ENCODE measurements around the gene NPL. TPM values are rescaled to one million over a fixed set of nuclear protein-coding genes. Genes with fewer than 3 reads are reported as not detected.
A peak's percentile ranks its signal among the peaks of the same experiment; 100 is the strongest.

Gene NPL
- polyA plus RNA-seq, 1 of the 3 experiments (the other 2 are of a cell fraction): 1.5 TPM

- H3K27ac ChIP-seq (ENCODE audit: low read depth in 2 of 2, low read length in 1 of 2): no peak overlapping the region
- no peaks in the 10 kb centered on the region for H3K9me2 ChIP-seq
- H4K20me1 ChIP-seq (ENCODE audit: insufficient read depth): no peaks in the 10 kb centered on the region
- no peak overlapping the region for H2AFZ ChIP-seq (ENCODE audit: low read depth)
- H3K4me3 ChIP-seq (ENCODE audit: low read depth in 2 of 2, low read length in 1 of 2): no peak overlapping the region
- CTCF ChIA-PET: interaction anchor here (1.5 kb wide), 1 partner anchor 25 kb away, joined by 5 read pairs; no protein-coding TSS in a partner anchor
- no peaks in the 10 kb centered on the region for H3K4me1 ChIP-seq (ENCODE audit: control insufficient read depth in 1 of 2, insufficient read depth in 2 of 2, low read depth in 1 of 2, low read length in 1 of 2)
- no peak for DNase-seq
- no peaks in the 10 kb centered on the region for H3K36me3 ChIP-seq (replicated peaks in 1 of 2; ENCODE audit: control insufficient read depth in 1 of 2, insufficient read depth in 2 of 2, low read length in 1 of 2)
- H3K79me2 ChIP-seq (ENCODE audit: insufficient read depth): no peaks in the 10 kb centered on the region
- H3F3A ChIP-seq (replicated peaks; ENCODE audit: insufficient read depth): no peaks in the 10 kb centered on the region
- H3K27me3 ChIP-seq (ENCODE audit: insufficient read depth): no peaks in the 10 kb centered on the region
- no peaks in the 10 kb centered on the region for H3K9me3 ChIP-seq
- no peak for TF ChIP-seq ZBTB33 (IDR thresholded peaks at IDR 0.05; ENCODE audit: borderline replicate concordance, low read depth)
- no peak for TF ChIP-seq USF1 (IDR thresholded peaks at IDR 0.05; ENCODE audit: borderline replicate concordance, low read depth)
- no peak for TF ChIP-seq CHD2 (IDR thresholded peaks at IDR 0.05; ENCODE audit: low read length, partially characterized antibody)
- no peak for TF ChIP-seq TEAD4 (IDR thresholded peaks at IDR 0.05; ENCODE audit: borderline replicate concordance, insufficient read depth)
- no peak for TF ChIP-seq EZH2phosphoT487 (IDR thresholded peaks at IDR 0.05; ENCODE audit: borderline replicate concordance, low read depth)
- no peak for TF ChIP-seq FOXJ3 (CRISPR knock-in tag; IDR thresholded peaks at IDR 0.05)
- no peak for TF ChIP-seq TCF12 (IDR thresholded peaks at IDR 0.05)
- no peak overlapping the region for H3K4me2 ChIP-seq
- POLR2A ChIA-PET: interaction anchor here (0.7 kb wide), 1 partner anchor 1485 kb away, joined by 7 read pairs; no protein-coding TSS in a partner anchor
- no peak overlapping the region for H3K9ac ChIP-seq
- 63% methylated on average over 3 of the region's 3 CpGs for WGBS (ENCODE audit: low lambda C conversion rate)
Measured at GRCh38 chr1:182809414-182809957, 19.9 kb downstream of the NPL start.

DNA sequence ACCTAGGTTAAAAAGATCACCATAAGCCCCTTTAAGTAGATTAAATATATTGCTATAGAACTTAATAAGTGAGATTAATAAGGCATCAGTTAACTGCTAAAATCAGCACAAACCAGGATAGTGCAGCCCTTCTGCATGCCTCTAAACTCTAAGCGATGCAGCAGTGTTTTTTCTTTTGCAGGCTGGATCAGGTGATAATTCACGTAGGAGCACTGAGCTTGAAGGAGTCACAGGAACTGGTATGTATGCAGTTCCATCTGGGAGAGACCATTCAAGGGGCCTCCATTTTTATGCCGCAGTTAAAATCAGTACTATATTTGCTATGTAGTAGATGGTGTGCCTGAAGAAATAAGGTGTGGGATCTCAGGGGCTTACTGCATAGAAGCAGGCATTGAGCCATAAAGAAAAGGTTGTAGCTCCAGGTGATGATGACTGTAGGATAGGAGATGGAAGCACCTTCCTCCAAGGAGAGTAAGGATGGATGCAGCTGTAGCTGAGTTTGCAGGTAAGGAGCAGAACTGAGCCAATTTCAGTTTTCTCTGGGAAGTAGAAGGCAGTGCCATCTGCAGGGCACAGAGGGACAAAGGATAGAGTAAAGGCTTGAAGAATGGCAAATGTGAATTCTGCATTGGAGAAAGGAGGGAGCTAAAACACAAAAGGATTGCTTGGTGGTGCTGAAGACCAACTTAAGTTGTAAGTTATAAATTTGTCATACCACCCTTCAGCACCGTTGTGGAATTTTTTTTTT lies 22.6 kb downstream of the NPL start:
- DNase-seq: no peak
- ChIA-PET CTCF (interaction anchor here (0.7 kb wide), 1 partner anchor 21 kb away, joined by 4 read pairs; no protein-coding TSS in a partner anchor), POLR2A (no interaction called here)
- H3K27me3 ChIP-seq (ENCODE audit: insufficient read depth): no peaks in the 10 kb centered on the region
- no peaks in the 10 kb centered on the region for H3K4me1 ChIP-seq (ENCODE audit: control insufficient read depth in 1 of 2, insufficient read depth in 2 of 2, low read depth in 1 of 2, low read length in 1 of 2)
- H3K9ac ChIP-seq: no peak overlapping the region
- peaks cover 0 to 10% of the 10 kb centered on the region in 2 experiments for H3K36me3 ChIP-seq (replicated peaks in 1 of 2; ENCODE audit: control insufficient read depth in 1 of 2, insufficient read depth in 2 of 2, low read length in 1 of 2)
- H3K79me2 ChIP-seq (ENCODE audit: insufficient read depth): no peaks in the 10 kb centered on the region
- TF ChIP-seq RAD21 (IDR thresholded peaks at IDR 0.05; ENCODE audit: low read length) (peak; percentile 20; the same call in 1 of the 2 replicates), FOXJ3 (CRISPR knock-in tag; IDR thresholded peaks at IDR 0.05) (no peak)
- 88% methylated on average over 4 of the region's 4 CpGs for WGBS (ENCODE audit: low lambda C conversion rate)
- H3K27ac ChIP-seq (ENCODE audit: low read depth in 2 of 2, low read length in 1 of 2): no peak overlapping the region
- H3K9me3 ChIP-seq: no peaks in the 10 kb centered on the region
- H3K9me2 ChIP-seq: no peaks in the 10 kb centered on the region
- H2AFZ ChIP-seq (ENCODE audit: low read depth): no peak overlapping the region
- H4K20me1 ChIP-seq (ENCODE audit: insufficient read depth): no peaks in the 10 kb centered on the region
- no peak overlapping the region for H3K4me2 ChIP-seq
- no peak overlapping the region for H3K4me3 ChIP-seq (ENCODE audit: low read depth in 2 of 2, low read length in 1 of 2)
- no peaks in the 10 kb centered on the region for H3F3A ChIP-seq (replicated peaks; ENCODE audit: insufficient read depth)
